Measurements from ENCODE around the gene NFATC4.
"Not testable (repeated sequence)": the region's sequence is repeated elsewhere in the genome, so short reads cannot be mapped to it uniquely, and the experiment has no call there.

The NFATC4 gene

GRCh38 chr14:24367514-24368211, at the start of gene NFATC4:
Gene NFATC4, plus strand, starts transcription at chr14:24368184. Its CDS starts 157 bp downstream, at chr14:24368341.
- DNase-seq (ENCODE audit: low read depth in 1 of 2, low spot score in 1 of 2): no peak

GRCh38 chr14:24321212-24321975, 46.6 kb upstream of the NFATC4 start:
- no peak for DNase-seq (ENCODE audit: low read depth in 1 of 2, low spot score in 1 of 2)

GRCh38 chr14:24322672-24323071, 45.3 kb upstream of the NFATC4 start:
- DNase-seq (ENCODE audit: low read depth in 1 of 2, low spot score in 1 of 2): no peak

- DNase-seq (ENCODE audit: low read depth in 1 of 2, low spot score in 1 of 2): no peak
These were observed 44.6 kb upstream of the NFATC4 start for GRCh38 chr14:24323341-24323740.

- DNase-seq (ENCODE audit: low read depth in 1 of 2, low spot score in 1 of 2): no peak
These were observed 44.0 kb upstream of the NFATC4 start for GRCh38 chr14:24324024-24324423.

GRCh38 chr14:24325041-24325530, 42.9 kb upstream of the NFATC4 start:
- DNase-seq (ENCODE audit: low read depth in 1 of 2, low spot score in 1 of 2): no peak

- no peak for DNase-seq (ENCODE audit: low read depth in 1 of 2, low spot score in 1 of 2)
These were observed 42.0 kb upstream of the NFATC4 start for GRCh38 chr14:24325963-24326362.

- DNase-seq (ENCODE audit: low read depth in 1 of 2, low spot score in 1 of 2): no peak
These were observed 40.7 kb upstream of the NFATC4 start for GRCh38 chr14:24327303-24327702.

GRCh38 chr14:24327914-24328313, 40.1 kb upstream of the NFATC4 start:
- DNase-seq (ENCODE audit: low read depth in 1 of 2, low spot score in 1 of 2): not testable (repeated sequence)

- DNase-seq (ENCODE audit: low read depth in 1 of 2, low spot score in 1 of 2): no peak
These were observed 38.8 kb upstream of the NFATC4 start for GRCh38 chr14:24329073-24329663.

- no peak for DNase-seq (ENCODE audit: low read depth in 1 of 2, low spot score in 1 of 2)
These were observed 38.2 kb upstream of the NFATC4 start for GRCh38 chr14:24329736-24330135.

GRCh38 chr14:24330973-24331674, 36.9 kb upstream of the NFATC4 start:
- no peak for DNase-seq (ENCODE audit: low read depth in 1 of 2, low spot score in 1 of 2)

GRCh38 chr14:24331731-24332267, 36.2 kb upstream of the NFATC4 start:
- DNase-seq (ENCODE audit: low read depth in 1 of 2, low spot score in 1 of 2): no peak

GRCh38 chr14:24332268-24332993, 35.6 kb upstream of the NFATC4 start:
- DNase-seq (ENCODE audit: low read depth in 1 of 2, low spot score in 1 of 2): peak; percentile 55 to 84

GRCh38 chr14:24334431-24335291, 33.3 kb upstream of the NFATC4 start, which contains the start of gene ADCY4:
Gene ADCY4, minus strand, starts transcription at chr14:24335071. Its CDS starts 419 bp downstream, at chr14:24334652.
- no peak for DNase-seq (ENCODE audit: low read depth in 1 of 2, low spot score in 1 of 2)

- no peak for DNase-seq (ENCODE audit: low read depth in 1 of 2, low spot score in 1 of 2)
These were observed 32.4 kb upstream of the NFATC4 start for GRCh38 chr14:24335461-24336171.

- no peak for DNase-seq (ENCODE audit: low read depth in 1 of 2, low spot score in 1 of 2)
These were observed 30.7 kb upstream of the NFATC4 start for GRCh38 chr14:24337144-24337823.

- no peak for DNase-seq (ENCODE audit: low read depth in 1 of 2, low spot score in 1 of 2)
These were observed 30.2 kb upstream of the NFATC4 start for GRCh38 chr14:24337824-24338175.

Data from activated CD4-positive, alpha-beta T cell treated with anti-CD3 and anti-CD28 coated beads, Interleukin-2, amount 50 U/mL, for 24 hours (primary cell).